Endodermal cell (in vitro differentiated cells): Measurements from ENCODE around the gene DGKZ. TPM values are rescaled to one million over a fixed set of nuclear protein-coding genes. Genes with fewer than 3 reads are reported as not detected.

Source experiments
- DNase-seq: peaks from one replicate; pipeline ENCODE4 v3.0.0-alpha.2; 2017
- H3K27ac ChIP-seq: 2 replicates; pipeline ENCODE4 v1.5.1; 2013; ENCODE audit warnings: mild to moderate bottlenecking, low read depth, low read length, moderate library complexity
- H3K27me3 ChIP-seq: 2 replicates; pipeline ENCODE4 v1.6.1; 2013; ENCODE audit warnings: mild to moderate bottlenecking, low read length, moderate library complexity; ENCODE audit not compliant: insufficient read depth, control insufficient read depth, poor library complexity, severe bottlenecking
- H3K36me3 ChIP-seq: 2 replicates; pipeline ENCODE4 v1.7.0; 2013; ENCODE audit warnings: mild to moderate bottlenecking, low read length, moderate library complexity; ENCODE audit not compliant: control insufficient read depth, insufficient read depth
- H3K4me1 ChIP-seq: one replicate; pipeline ENCODE4 v1.7.0; 2013; ENCODE audit warnings: low read length; ENCODE audit not compliant: control insufficient read depth, insufficient read depth
- H3K4me3 ChIP-seq: 2 replicates; pipeline ENCODE4 v1.5.1; 2013; ENCODE audit warnings: mild to moderate bottlenecking, low read length, moderate library complexity
- H3K9ac ChIP-seq: 2 replicates; pipeline ENCODE4 v1.6.1; 2013; ENCODE audit warnings: mild to moderate bottlenecking, low read length, moderate library complexity; ENCODE audit not compliant: poor library complexity, severe bottlenecking; ENCODE audit errors: extremely low read depth
- H3K9me3 ChIP-seq: 2 replicates; pipeline ENCODE4 v1.6.1; 2013; ENCODE audit warnings: mild to moderate bottlenecking, low read length, moderate library complexity; ENCODE audit not compliant: control insufficient read depth
- H3K27ac Mint-ChIP-seq: 2 replicates; pipeline ENCODE4 v1.8.0; 2020; ENCODE audit warnings: mixed read lengths
- H3K27me3 Mint-ChIP-seq: 2 replicates; pipeline ENCODE4 v1.8.0; 2021; ENCODE audit warnings: mild to moderate bottlenecking, mixed read lengths; ENCODE audit not compliant: insufficient read depth
- H3K36me3 Mint-ChIP-seq: 2 replicates; pipeline ENCODE4 v1.8.0; 2020; ENCODE audit warnings: low read depth, mixed read lengths
- H3K4me1 Mint-ChIP-seq: 2 replicates; pipeline ENCODE4 v1.8.0; 2020; ENCODE audit warnings: mixed read lengths
- H3K4me3 Mint-ChIP-seq: 2 replicates; pipeline ENCODE4 v1.8.0; 2020; ENCODE audit warnings: mild to moderate bottlenecking, moderate library complexity, mixed read lengths
- H3K9me3 Mint-ChIP-seq: 2 replicates; pipeline ENCODE4 v1.8.0; 2020; ENCODE audit warnings: mild to moderate bottlenecking, mixed read lengths
- CTCF ChIP-seq: fragments of 200-600 bp; sonication (generic); conservative IDR thresholded peaks from 2 replicates; pipeline ENCODE4 v1.5.0; 2021; ENCODE audit warnings: antibody characterized with exemption, mild to moderate bottlenecking
- WGBS, 2 experiments: methylation state at CpG; one replicate each; pipeline versions ENCODE4 v1.1.5 to v1.1.7; 2013; ENCODE audit warnings: missing lambda C conversion rate in 2 of 2, mixed read lengths in 1 of 2; ENCODE audit not compliant: insufficient coverage in 1 of 2, insufficient read length in 1 of 2; 5-methylcytosine and 5-hydroxymethylcytosine counted together
- total RNA-seq, 2 donors: library from RNA; stranded (reverse); fragmentation: NEBNext Ultra II Directional in 1 of 2; extraction: Animal tissue kit (Norgen Biotek cat#: 25700) in 1 of 2; gene quantifications; 2 replicates in 1 of 2; 3 replicates in 1 of 2; pipeline ENCODE4 v1.2.1, GENCODE V29; 2021

DGKZ gene
- total RNA-seq, 2 donors from 2014 or later, result 49.6 to 57.3 TPM

DNA sequence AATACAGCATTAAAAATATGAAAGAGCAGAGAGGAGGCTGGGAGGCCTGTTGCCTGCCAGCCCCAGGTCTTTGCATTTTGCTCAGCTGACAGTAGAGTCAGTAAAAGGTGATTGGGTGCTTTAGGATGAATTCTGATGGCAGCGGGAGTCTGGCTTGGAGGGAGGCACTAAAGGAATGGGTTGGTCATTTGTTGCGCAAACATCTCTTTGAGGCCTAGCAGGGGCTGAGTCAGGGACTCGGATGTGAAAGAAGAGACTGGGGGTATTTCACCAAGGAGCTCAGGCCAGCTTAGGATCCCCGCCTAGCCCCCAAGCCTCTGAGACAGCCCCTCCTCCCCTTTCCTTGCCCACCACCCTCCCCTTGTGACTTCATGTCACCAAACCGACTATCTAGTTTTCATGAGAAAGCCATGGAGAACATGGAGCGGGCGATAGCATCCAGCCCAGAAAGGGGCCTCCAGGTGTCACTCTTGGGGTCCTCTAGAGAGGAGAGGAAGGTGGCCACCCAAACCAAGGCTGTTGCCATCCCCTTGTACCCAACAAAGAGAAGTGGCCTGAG is 9.7 kb downstream of the DGKZ start:
- Mint-ChIP-seq H3K36me3 (peaks cover 4% of the 10 kb centered on the region), H3K27ac (peak overlapping the region; percentile 8), H3K4me3 (no peak overlapping the region), H3K27me3 (no peaks in the 10 kb centered on the region), H3K9me3 (no peaks in the 10 kb centered on the region), H3K4me1 (peaks cover 25% of the 10 kb centered on the region)
- Histone ChIP-seq H3K9ac (no peak overlapping the region), H3K27ac (no peak overlapping the region), H3K4me3 (no peak overlapping the region), H3K4me1 (peaks cover 6% of the 10 kb centered on the region), H3K9me3 (no peaks in the 10 kb centered on the region), H3K36me3 (no peaks in the 10 kb centered on the region), H3K27me3 (no peaks in the 10 kb centered on the region)
- TF ChIP-seq CTCF, result no peak
- 87 to 90% methylated on average over 4 to 7 of the region's 7 CpGs for WGBS, 2 experiments
- DNase-seq, result no peak

DNA sequence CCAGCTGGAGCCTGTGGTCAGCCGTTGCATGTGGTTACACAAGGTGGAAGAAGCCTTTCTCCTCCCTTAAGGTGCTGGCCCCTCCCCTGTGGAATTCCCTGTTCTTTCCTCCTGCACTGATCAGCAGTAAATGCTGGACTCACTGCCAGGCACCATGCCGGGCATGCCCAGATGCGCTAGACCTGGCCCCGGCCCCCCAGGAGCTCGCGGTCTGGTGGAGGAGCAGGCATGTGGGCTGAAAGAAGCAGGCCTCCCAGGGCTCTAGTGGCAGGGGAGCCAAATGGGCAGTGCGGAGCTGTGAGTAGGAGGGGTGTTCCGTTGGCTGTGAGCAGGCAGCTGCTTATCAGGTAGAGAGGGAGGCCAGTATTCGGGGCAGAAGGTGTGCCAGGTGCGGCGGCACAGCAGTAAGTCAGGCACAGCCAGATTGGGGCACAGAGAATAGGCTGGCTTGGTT is 10.2 kb downstream of the DGKZ start:
- no peak overlapping the region for H3K27ac Mint-ChIP-seq
- Histone ChIP-seq H3K9ac (no peak overlapping the region), H3K27me3 (no peaks in the 10 kb centered on the region), H3K9me3 (no peaks in the 10 kb centered on the region), H3K4me3 (no peak overlapping the region), H3K4me1 (peaks cover 6% of the 10 kb centered on the region), H3K27ac (no peak overlapping the region), H3K36me3 (no peaks in the 10 kb centered on the region)
- no peaks in the 10 kb centered on the region for H3K9me3 Mint-ChIP-seq
- no peak for TF ChIP-seq CTCF
- no peak overlapping the region for H3K4me3 Mint-ChIP-seq
- 90 to 91% methylated on average over 9 to 11 of the region's 11 CpGs for WGBS, 2 experiments
- H3K36me3 Mint-ChIP-seq, result peaks cover 4% of the 10 kb centered on the region
- no peak for DNase-seq
- H3K4me1 Mint-ChIP-seq, result peaks cover 25% of the 10 kb centered on the region
- no peaks in the 10 kb centered on the region for H3K27me3 Mint-ChIP-seq

GRCh38 chr11:46359953-46360352 is 12.7 kb downstream of the DGKZ start:
- TF ChIP-seq CTCF, result no peak
- Histone ChIP-seq H3K9me3 (no peaks in the 10 kb centered on the region), H3K36me3 (no peaks in the 10 kb centered on the region), H3K27me3 (no peaks in the 10 kb centered on the region), H3K4me3 (no peak overlapping the region), H3K27ac (no peak overlapping the region), H3K4me1 (peaks cover 6% of the 10 kb centered on the region), H3K9ac (no peak overlapping the region)
- DNase-seq, result no peak
- Mint-ChIP-seq H3K36me3 (no peaks in the 10 kb centered on the region), H3K4me1 (peaks cover 26% of the 10 kb centered on the region), H3K27ac (no peak overlapping the region), H3K4me3 (no peak overlapping the region), H3K9me3 (no peaks in the 10 kb centered on the region), H3K27me3 (no peaks in the 10 kb centered on the region)
- no CpG with 5 or more reads among the region's 1 CpG for WGBS, 2 experiments
